Epithelial cell of proximal tubule (primary cell): ENCODE data around the gene RIPOR3. TPM values are rescaled to one million over a fixed set of nuclear protein-coding genes. Genes with fewer than 3 reads are reported as not detected.

Source experiments
- DNase-seq: peaks from one replicate; pipeline ENCODE4 v3.0.0-alpha.2; 2011; ENCODE audit warnings: low read depth
- H3K4me3 ChIP-seq: 2 replicates; pipeline ENCODE4 v1.5.1; 2011; ENCODE audit warnings: low read depth, mild to moderate bottlenecking, low read length
- CTCF ChIP-seq: conservative IDR thresholded peaks from 2 replicates; pipeline ENCODE4 v1.5.1; 2012; ENCODE audit warnings: low read depth, mild to moderate bottlenecking, low read length
- total RNA-seq: library from RNA; depleted of rRNA; stranded (reverse); fragments of >200 nt; gene quantifications from 2 replicates; pipeline ENCODE4 v1.2.3, GENCODE V29; 2015

Gene RIPOR3
- total RNA-seq, 1 donor from 2014 or later: 1.8 TPM

GRCh38 chr20:50670126-50670862 is 21.0 kb downstream of the RIPOR3 start:
- H3K4me3 ChIP-seq: no peak overlapping the region
- DNase-seq: no peak
- TF ChIP-seq CTCF: no peak

GRCh38 chr20:50668798-50669197 is 22.5 kb downstream of the RIPOR3 start:
- H3K4me3 ChIP-seq: no peak overlapping the region
- no peak for TF ChIP-seq CTCF
- no peak for DNase-seq

- no peak for DNase-seq
- no peak overlapping the region for H3K4me3 ChIP-seq
- no peak for TF ChIP-seq CTCF
Measured at GRCh38 chr20:50668326-50668725, 23.0 kb downstream of the RIPOR3 start.

GRCh38 chr20:50666709-50667298 is 24.5 kb downstream of the RIPOR3 start:
- TF ChIP-seq CTCF: no peak
- no peak for DNase-seq
- no peak overlapping the region for H3K4me3 ChIP-seq

- TF ChIP-seq CTCF: no peak
- no peak for DNase-seq
- no peak overlapping the region for H3K4me3 ChIP-seq
Measured at GRCh38 chr20:50664254-50664653, 27.1 kb downstream of the RIPOR3 start.

GRCh38 chr20:50663095-50663821 is 28.1 kb downstream of the RIPOR3 start:
- DNase-seq: no peak
- H3K4me3 ChIP-seq: no peak overlapping the region
- peak; percentile 54 for TF ChIP-seq CTCF
